Measurements from ENCODE around the gene RAB36.

Gene RAB36

DNA sequence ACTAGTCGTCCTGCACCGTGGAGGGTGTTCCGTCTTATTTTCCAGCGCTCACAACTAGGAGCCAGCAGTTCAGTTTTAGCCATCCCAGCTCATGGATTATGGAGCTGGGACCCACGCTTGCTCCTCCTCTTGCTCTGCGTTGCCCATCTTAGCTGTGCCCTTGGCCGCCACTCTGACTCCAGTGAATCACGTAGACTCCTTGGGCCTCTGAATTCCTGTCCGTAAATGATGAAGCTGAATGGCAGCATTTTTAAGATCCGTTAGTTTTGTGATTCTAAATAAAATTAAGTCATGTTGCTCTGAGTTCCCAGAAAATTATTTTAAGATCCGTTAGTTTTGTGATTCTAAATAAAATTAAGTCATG, 58.8 kb downstream of the RAB36 start:
- Mint-ChIP-seq H3K4me3 (no peak overlapping the region), H3K9me3 (no peaks in the 10 kb centered on the region), H3K4me1 (peaks cover 46% of the 10 kb centered on the region), H3K36me3 (peaks cover 16% of the 10 kb centered on the region), H3K27ac (peak overlapping the region; percentile 23)
- DNase-seq (ENCODE audit: low spot score in 2 of 2) (no peak), ATAC-seq (no peak)

DNA sequence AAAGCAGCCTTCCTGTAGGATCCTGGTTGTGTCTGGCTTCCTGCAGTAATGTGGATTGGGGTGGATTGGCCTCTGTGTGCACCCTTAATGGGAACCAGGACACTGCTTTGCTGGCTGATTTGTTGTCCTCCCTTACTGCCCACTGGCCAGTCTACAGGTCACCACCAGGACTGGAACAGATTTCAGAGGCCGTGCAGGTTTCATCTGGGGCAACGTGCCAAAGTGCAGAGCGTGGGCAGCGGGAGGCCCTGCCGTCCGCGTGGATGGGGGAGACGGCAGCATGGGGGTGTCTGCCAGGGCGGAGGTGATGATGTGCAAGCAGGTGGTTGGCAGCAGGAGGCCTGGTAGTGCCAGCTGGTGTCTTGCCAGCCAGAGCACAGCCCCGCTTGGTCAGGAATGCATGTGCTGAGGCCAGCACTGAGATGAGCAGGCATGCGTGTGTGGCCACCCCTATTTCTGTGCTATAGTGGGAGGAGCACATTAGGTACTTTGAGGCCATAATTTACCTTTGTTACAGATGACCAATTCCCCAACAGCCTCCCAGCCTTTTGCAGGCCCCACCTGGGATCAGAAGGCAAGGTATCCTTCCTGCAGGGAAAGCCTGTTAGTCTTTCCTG, 59.4 kb downstream of the RAB36 start:
- H3K27ac Mint-ChIP-seq: peak overlapping the region; percentile 23
- H3K4me3 Mint-ChIP-seq: no peak overlapping the region
- DNase-seq (ENCODE audit: low spot score in 2 of 2) (no peak), ATAC-seq (no peak)
- peaks cover 46% of the 10 kb centered on the region for H3K4me1 Mint-ChIP-seq
- H3K9me3 Mint-ChIP-seq: no peaks in the 10 kb centered on the region
- H3K36me3 Mint-ChIP-seq: peaks cover 10% of the 10 kb centered on the region

DNA sequence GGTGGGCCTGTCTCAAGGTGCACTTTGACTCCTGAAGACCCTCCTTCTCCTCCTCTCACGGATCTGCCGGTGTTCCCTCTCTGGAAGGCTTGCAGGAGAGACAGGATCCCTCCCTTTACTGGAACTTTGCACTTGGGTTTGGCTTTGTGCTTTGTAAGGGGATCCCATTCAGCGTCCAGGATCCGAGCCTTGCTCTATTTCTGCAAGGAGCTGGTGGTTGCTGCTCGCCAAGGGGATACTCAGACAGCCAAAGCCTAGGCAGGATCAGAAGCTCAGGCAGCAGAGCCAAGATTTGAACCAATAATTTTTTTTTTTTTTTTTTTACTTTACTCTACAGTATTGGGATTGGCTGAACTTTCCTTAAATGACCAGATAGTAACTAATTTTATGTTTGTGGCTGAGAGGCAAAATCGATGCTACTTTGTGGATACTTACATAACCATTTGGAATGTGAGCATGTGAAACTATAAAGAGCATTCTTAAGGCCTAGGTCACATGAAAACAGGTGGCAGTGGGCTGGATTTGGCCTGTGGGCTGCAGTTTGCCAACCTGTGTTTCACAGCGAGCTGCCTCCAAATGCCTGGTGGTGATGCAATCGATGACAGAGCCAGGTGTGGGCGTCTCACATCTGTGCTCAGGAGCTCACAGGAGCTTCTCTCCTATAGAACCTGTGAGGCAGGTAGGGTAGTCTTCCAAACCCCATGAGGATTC, 60.2 kb downstream of the RAB36 start:
- Mint-ChIP-seq H3K4me3 (no peak overlapping the region), H3K36me3 (peaks cover 6% of the 10 kb centered on the region), H3K9me3 (no peaks in the 10 kb centered on the region), H3K4me1 (peaks cover 46% of the 10 kb centered on the region), H3K27ac (no peak overlapping the region)
- ATAC-seq (no peak), DNase-seq (ENCODE audit: low spot score in 2 of 2) (no peak)

DNA sequence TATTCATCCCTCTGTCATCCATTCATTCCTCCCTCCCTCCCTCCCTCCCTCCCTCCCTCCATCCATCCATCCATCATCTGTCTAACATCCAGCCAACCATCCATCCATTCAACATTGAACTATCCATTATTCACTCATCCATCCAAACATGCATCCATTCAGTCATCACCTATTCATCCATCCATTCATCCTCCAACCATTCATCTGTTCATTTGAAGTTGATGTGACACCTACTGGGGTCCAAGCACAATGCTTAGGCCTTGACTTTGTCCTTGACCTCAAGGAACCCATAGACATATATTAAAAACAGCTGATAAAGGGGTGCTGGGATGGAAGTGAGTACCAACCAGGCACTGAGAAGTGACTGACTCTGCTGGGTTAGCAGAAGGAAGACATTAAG, 61.6 kb downstream of the RAB36 start:
- Mint-ChIP-seq H3K9me3 (no peaks in the 10 kb centered on the region), H3K4me1 (peaks cover 36% of the 10 kb centered on the region), H3K36me3 (peaks cover 6% of the 10 kb centered on the region), H3K4me3 (no peak overlapping the region), H3K27ac (peak overlapping the region; percentile 4)
- ATAC-seq: no peak
- DNase-seq (ENCODE audit: low spot score in 2 of 2): no peak

DNA sequence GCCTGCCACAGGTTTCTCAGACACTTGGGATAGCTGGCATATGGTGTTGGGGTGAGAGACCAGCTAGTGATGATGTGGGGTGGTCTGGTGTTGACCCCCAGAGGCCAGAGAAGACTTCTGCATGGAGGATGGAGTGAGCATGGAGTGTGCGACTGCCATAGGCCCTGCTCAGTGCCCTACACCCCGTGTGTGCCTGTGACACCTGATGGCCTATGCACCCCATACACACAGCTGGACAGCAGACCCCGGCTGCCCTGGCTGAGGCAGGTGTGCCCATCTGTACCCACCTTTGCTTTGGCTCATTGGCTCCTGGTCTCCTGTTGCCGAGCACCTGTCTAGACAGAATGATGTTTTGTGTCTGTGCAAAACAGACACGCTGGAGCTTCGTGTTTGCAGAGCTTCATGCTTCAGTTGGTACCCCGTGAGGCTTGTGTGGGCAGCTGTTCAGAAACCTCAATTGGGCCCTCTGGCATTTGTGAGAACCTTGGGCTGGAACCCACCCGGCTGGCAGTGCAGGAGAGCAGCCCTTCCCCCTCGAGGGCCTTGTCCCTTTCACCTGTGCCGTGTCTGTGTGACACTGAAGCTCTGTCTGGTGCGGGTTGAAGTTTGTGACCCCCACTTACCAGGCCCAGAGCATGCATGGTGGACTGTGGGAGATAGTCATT, 62.6 kb downstream of the RAB36 start:
- no peak overlapping the region for H3K4me3 Mint-ChIP-seq
- DNase-seq (ENCODE audit: low spot score in 2 of 2) (no peak), ATAC-seq (no peak)
- H3K36me3 Mint-ChIP-seq: peaks cover 6% of the 10 kb centered on the region
- no peaks in the 10 kb centered on the region for H3K9me3 Mint-ChIP-seq
- peaks cover 35% of the 10 kb centered on the region for H3K4me1 Mint-ChIP-seq
- peak overlapping the region; percentile 4 for H3K27ac Mint-ChIP-seq

DNA sequence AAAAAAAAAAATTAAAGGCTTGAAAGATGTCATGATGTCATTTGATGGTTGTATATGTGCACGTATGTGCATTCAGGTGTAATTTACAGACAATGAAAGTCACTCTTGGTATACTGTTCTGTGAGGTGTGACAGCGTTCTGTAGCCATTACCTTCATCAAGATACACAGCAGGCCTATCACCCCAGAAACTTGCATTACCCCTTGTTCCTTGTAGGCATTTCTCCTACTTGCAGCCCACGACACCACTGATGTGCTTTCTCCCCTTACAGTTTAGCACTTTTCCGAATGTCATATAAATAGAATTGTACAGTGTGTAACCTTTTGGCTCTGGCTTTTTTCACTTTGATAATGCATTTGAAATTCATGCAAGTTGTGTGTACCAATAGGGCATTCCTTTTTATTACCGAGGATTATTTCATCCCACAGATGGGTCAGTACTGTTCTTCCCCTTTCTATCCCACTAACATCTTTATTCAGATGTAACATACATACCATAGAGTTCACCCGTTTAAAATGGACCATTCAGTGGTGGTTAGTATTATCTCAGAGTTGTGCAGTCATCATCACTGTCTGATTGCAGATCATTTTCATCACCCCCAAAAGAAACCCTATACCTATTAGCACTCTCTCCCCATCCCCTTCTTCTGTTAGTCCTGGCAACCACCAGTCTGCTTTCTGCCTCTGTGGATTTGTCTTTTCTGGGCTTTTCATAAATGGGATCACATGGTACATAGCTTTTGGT, 65.3 kb downstream of the RAB36 start:
- ATAC-seq (no peak), DNase-seq (ENCODE audit: low spot score in 2 of 2) (no peak)
- H3K36me3 Mint-ChIP-seq: no peaks in the 10 kb centered on the region
- no peak overlapping the region for H3K27ac Mint-ChIP-seq
- H3K4me3 Mint-ChIP-seq: no peak overlapping the region
- H3K4me1 Mint-ChIP-seq: peaks cover 51% of the 10 kb centered on the region
- no peaks in the 10 kb centered on the region for H3K9me3 Mint-ChIP-seq

DNA sequence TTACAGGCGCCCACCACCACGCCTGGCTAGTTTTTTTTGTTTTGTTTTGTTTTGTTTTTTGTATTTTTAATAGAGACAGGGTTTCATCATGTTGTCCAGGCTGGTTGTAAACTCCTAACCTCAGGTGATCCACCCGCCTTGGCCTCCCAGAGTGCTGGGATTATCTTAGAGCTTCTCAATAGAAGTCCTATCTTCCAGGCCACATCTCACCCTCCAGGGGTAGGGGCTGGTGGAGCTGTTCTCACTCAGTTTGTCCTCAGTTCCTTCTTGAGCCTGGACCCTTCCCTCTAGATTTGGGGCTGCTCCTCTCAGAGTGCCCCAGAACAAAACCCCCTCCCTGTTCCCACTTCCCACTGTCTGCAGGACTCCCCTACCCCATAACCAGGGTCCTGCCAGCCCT, 66.3 kb downstream of the RAB36 start:
- ATAC-seq (no peak), DNase-seq (ENCODE audit: low spot score in 2 of 2) (no peak)
- no peaks in the 10 kb centered on the region for H3K9me3 Mint-ChIP-seq
- H3K4me3 Mint-ChIP-seq: no peak overlapping the region
- peaks cover 58% of the 10 kb centered on the region for H3K4me1 Mint-ChIP-seq
- peak overlapping the region; percentile 92 for H3K27ac Mint-ChIP-seq
- peaks cover 2% of the 10 kb centered on the region for H3K36me3 Mint-ChIP-seq

DNA sequence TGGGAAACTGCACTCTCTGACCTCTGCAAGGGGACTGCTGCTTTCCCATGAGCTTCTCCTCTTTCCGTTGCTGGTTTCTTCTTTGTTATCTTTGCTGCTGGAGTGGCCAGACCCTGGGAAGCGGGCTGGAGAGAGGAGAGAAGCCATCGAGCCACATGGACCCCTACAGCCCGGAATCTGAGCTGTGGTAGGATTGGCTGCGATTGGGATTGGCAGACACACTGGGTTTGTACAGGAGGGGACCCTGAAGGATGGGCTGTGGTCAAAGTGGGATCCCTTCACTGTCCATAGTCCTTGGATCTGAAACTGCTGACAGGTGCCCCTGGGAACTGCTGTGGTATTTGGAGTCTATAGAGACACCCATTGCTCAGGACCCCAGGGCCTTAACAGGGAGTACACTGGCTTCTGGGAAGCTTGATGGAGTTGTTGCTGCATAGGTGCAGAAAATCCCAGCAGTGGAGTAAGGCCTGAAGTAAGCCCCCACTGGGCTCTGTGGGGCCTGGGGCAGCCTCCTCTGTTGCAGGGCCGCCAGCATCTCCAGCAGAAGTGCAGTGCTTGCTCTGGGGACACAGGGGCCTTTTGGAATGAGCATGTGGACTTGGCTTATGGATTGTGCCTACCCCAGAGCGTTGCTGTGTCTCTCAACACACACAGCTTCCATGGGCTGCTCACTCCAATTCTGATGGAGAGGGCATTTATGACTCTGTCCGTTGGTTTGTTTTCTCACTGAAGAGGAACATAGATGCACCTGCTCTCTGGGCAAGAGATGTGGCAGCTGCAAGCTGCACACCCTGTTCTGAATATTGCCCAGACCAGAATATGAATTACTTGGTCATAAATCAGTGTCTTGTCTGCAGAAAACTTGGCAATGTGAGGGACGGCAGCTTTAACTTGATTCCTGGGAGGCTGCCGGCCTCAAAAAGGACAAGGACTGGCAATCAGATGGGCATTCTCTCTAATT, 67.1 kb downstream of the RAB36 start:
- DNase-seq (ENCODE audit: low spot score in 2 of 2): no peak
- Mint-ChIP-seq H3K4me3 (no peak overlapping the region), H3K27ac (peak overlapping the region; percentile 92), H3K9me3 (no peaks in the 10 kb centered on the region), H3K36me3 (peaks cover 4% of the 10 kb centered on the region), H3K4me1 (peaks cover 60% of the 10 kb centered on the region)
- ATAC-seq: no peak

DNA sequence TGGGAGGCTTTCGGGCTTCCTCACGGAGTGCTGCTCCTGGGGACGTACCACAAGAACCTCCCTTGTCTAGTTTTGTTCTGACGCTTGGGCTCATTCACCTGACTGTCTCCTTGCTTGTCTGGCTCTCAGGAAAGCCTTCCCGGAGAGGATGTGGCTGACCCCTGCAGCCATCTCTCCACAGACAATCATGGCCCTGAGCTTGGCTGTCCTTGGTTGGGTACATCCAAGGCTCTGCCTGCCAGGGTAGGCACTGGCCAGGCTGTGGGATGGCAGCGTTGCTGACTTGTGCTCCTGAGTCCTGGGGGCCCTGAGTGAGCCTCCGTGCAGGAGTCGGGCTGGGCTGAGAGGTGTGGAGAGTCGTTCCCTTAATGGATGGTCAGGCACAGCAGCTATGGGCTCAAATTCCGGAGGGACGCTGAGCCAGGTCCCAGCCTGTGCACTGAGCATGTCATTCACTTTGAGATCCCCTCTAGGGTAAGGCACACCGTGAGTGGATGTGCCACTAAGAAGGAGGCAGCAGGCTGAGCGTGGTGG, 67.8 kb downstream of the RAB36 start:
- H3K36me3 Mint-ChIP-seq: peaks cover 4% of the 10 kb centered on the region
- no peaks in the 10 kb centered on the region for H3K9me3 Mint-ChIP-seq
- peaks cover 60% of the 10 kb centered on the region for H3K4me1 Mint-ChIP-seq
- no peak for DNase-seq (ENCODE audit: low spot score in 2 of 2)
- ATAC-seq: no peak
- H3K4me3 Mint-ChIP-seq: no peak overlapping the region
- H3K27ac Mint-ChIP-seq: peak overlapping the region; percentile 85

DNA sequence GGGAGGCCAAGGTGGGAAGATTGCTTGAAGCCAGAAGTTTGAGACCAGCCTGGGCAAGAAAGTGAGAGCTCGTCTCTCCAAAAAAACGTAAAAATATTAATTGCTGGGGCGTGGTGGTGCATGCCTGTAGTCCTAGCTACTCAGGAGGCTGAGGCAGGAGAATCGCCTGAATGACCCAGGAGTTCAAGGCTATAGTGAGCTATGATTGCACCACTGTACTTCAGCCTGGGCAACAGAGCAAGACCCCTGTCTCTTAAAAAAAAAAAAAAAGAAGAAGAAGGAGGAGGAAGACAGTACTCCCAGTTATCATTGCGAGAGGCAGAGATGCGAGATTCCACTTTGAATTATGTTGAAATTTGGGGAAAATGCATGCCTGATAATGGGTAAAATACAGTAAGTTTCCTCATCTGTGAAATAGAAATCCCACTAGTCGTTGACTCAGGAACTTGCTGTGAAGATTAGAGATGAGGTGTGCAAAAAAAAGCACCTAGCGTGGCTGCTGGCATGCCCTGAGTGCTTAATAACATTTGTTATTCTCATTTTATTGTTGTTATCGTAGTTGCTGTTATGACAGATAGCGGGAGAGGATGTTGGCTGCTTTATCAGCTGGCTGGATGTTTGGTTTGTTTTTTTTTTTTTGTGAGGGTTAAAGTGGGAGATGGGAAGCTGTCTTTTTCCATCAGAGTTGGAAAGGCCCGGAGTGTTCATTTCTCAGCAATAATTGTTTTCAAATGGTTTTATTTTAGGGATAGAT, 68.5 kb downstream of the RAB36 start:
- no peak overlapping the region for H3K4me3 Mint-ChIP-seq
- no peak for ATAC-seq

More for the DNA sequence above, 68.5 kb downstream of the RAB36 start:
- peaks cover 66% of the 10 kb centered on the region for H3K4me1 Mint-ChIP-seq
- DNase-seq (ENCODE audit: low spot score in 2 of 2): no peak
- peak overlapping the region; percentile 85 for H3K27ac Mint-ChIP-seq
- H3K36me3 Mint-ChIP-seq: peaks cover 4% of the 10 kb centered on the region
- no peaks in the 10 kb centered on the region for H3K9me3 Mint-ChIP-seq
